Dermis microvascular lymphatic vessel endothelial cell (primary cell): ENCODE results near the gene SPRR2E. TPM values are rescaled to one million over a fixed set of nuclear protein-coding genes. Genes with fewer than 3 reads are reported as not detected.
"Not testable (repeated sequence)": the region's sequence is repeated elsewhere in the genome, so short reads cannot be mapped to it uniquely, and the experiment has no call there.

Source experiments
- DNase-seq, 2 donors: peaks; one replicate each; pipeline versions ENCODE4 v3.0.0 to v3.0.0-alpha.2; 2010; ENCODE audit warnings: low read depth in 2 of 2
- total RNA-seq: library from RNA; depleted of rRNA; stranded (reverse); fragments of >200 nt; gene quantifications from 2 replicates; pipeline ENCODE4 v1.2.1, GENCODE V29; 2014

SPRR2E gene
- total RNA-seq = not detected in 2 replicates

DNA sequence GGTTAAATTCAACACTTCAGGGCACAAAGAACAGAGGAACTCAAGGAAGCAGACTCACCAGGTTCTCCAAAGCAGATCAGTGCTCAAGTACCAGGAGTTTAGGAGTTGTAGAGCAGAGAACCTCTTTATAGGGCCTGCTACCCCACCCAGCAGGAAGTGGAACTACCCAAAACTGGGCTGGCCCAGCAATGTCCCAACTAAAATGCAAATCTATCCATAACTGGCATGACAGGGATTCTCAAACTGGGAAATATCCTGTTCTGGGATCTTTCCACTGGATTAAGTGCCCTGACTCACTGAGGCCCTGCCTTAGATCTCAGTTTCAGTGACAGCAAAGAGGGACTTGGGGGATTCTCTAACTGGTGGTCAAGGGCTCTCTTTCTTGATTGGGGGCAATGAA lies at the start of gene SPRR2E:
SPRR2E (minus strand) TSS at position 101 of the 400 bp plus-strand sequence. CDS start 775 bp downstream, outside the sequence.
- no peak for DNase-seq

DNA sequence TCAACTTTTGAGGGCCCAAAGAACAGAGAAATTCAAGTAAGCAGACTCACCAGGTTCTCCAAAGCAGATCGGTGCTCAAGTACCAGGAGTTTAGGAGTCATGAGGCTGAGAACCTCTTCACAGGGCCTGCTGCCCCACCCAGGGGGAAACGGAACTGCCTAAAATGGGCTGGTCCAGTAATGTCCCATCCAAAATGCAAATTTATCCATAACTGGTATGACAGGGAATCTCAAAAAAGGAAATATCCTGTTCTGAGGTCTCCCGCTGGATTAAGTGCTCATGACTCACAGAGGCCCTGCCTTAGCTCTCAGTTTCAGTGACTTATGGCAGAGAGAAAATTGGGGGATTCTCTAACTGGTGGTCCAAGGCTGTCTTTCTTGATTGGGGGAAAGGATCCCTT lies 47.1 kb upstream of the SPRR2E start:
- no peak for DNase-seq

DNA sequence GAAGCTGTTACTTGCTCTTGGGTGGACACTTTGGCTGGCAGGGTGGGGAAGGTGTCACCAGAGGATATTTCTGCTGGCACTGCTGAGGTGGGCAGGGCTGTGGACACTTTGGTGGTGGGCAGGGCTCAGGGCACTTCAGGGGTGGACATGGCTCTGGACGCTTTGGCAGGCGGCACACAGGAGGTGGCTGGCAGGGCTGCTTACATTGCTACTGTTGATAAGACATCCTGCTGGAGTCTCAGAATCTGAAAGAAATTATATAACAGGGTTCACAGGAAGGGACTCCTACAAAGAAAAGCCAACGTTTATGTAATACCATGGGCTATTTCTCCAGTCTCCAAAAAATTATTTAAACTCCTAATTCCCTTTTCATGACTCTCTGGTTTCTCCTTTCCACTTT lies 46.2 kb upstream of the SPRR2E start:
- DNase-seq = no peak

DNA sequence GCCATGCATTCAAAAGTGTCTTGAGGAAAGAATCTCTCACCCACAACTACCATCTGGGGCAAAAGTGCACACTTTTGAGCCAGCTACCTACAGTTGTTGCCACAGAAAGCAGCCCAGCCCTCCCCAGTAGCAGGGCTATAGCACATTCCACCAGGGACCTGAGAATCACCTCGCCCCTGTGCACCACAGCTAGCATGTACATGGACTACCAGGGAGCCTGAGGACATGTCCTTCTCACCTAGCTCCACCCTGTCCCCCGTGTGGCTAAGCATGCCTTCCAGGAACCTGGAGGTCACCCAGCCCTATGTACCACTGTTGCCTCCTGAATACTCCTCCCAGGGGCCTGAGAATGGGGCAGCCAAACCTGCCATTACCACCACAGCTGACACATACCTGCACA lies 39.4 kb upstream of the SPRR2E start:
- no peak for DNase-seq

DNA sequence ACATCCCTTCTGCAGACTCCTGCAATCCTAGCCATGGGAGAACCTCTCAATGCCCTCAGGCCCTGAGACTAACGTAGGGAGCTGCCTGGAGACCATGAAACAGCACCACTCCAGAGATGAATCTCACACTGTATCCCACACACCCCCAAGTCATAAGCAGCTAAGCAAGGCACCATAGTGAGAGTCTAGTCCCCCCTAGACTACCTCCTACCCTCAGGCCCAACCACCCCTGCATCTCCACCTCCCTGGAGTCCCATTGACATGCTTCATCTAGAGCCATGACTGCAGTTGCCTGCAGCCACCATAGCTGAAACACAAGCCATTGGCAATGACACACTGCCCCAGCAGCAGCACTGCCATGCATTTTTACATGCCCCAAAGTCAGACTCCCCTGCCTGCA lies 38.9 kb upstream of the SPRR2E start:
- no peak for DNase-seq

DNA sequence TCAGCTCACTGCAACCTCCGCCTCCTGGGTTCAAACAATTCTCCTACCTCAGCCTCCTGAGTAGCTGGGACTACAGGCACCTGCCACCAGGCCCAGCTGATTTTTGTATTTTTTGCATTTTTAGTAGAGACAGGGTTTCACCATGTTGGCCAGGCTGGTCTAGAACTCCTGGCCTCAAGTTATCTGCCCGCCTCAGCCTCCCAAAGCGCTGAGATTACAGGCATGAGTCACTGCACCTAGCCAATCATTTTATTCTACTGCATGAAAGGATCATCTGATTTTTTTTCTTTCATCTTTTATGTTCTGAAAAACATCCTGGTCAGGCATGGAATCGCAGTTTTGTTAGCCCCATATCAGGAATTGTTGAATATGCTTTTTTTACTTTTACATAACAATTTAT lies 34.4 kb upstream of the SPRR2E start:
- DNase-seq = not testable (repeated sequence)

DNA sequence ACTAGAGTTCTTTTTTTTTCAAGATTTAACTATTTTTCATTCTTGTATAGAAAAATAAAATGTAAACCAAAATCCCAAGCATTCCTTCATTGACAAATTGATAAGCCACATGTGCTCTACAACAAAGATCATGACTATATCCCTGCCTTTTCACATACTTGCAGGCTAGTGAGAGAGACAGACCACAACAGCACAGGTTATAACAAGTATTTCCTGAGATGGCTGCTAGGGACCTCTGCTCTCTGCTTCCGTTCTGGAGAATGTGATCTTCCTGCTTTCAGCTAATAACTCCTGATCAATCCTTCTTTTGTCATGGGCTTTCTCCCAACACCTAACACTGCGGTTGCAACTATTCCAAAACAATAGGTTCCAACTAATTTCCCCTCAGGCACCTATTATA lies 33.0 kb upstream of the SPRR2E start:
- DNase-seq = no peak

DNA sequence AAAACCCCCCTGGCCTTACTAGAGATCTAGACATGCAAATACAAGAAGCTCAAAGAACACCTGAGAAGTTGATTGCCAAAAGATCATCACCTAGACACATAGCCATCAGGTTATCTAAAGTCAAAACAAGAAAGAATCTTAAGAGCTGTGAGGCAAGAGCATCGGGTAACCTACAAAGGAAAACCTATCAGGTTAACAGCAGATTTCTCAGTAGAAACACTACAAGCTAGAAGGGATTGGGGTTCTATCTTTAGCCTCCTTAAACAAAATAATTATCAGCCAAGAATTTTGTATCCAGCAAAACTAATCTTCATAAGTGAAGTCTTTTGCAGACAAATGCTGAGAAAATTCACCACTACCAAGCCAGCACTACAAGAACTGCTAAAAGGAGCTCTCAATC lies 31.2 kb upstream of the SPRR2E start:
- no peak for DNase-seq

DNA sequence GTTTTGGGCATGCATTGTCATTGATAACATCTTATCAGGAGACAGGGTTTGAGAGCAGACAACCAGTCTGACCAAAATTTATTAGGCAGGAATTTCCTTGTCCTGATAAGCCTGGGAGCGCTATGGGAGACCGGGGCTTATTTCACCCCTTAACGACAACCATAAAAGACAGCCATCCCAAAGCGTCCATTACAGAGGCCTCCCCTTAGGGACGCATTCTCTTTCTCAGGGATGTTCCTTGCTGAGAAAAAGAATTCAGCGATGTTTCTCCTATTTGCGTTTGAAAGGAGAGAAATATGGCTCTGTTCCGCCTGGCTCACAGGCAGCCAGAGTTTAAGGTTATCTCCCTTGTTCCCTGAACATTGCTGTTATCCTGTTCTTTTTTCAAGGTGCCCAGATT lies 29.5 kb upstream of the SPRR2E start:
- not testable (repeated sequence) for DNase-seq

DNA sequence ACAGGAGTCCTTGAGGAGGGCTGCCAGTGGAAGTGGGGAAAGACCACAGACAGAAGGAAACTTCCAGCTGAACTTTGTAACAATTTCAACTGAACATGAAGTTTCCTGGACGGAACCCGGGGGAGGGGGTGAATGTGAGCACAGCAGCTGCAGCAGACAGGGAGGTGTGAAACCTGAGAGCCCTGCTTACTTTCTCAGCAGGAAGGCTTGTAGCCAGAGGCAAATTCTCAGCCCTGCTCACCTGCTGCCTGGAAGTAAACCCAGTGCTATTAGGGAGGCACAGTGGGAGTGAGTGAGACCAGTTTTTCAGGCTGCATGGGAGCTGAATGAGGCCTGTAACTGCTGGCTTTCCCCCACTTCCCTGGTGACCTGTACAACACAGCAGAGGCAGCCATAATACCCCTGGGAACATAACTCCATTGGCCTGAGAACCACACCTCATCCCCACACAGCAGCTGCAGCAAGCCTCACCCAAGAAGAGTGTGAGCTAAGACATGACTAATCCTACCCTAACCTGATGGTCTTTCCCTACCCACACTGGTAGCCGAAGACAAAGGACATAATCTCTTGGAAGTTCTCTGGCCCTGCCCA lies 28.6 kb upstream of the SPRR2E start:
- DNase-seq = no peak

DNA sequence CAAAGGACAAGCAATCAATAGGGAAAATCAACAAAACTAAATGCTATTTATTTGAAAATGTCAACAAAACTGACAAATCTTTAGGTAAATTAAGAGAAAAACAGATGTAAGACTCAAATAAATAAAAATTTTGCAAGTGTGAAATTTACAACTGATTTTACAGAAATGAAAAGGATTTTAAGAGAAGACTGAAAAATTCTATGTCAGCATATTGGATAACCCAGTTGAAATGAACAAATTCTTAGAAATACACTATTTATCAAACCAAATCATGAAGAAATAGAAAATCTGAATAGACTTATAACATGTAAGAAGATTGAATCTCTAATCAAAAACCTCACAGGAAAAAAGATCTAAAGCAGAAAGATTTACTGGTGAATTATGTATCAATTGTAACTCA lies 26.6 kb upstream of the SPRR2E start:
- DNase-seq = no peak

DNA sequence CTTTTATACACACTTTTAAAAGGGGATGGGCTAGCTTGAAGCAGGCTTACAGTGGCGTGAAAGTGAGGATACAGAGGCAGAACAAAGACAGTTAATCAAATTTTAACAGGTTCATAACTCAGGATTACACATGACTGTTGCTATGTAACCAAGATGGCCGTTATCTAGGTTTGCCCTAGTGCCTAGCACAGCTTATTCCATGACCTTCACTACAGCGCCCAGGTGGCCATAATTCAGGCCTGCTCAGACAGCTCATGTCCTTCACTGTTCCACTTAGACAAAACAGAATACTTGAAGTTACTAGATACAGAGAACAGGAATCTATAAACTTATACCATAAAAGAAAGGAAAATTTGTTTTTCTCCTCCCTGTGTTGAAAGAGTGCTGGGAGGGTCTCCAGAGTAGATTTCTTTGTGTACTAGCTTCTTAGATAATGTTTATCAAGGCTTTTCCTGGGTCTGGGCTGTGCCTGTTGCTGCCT lies 25.2 kb upstream of the SPRR2E start:
- DNase-seq = no peak

DNA sequence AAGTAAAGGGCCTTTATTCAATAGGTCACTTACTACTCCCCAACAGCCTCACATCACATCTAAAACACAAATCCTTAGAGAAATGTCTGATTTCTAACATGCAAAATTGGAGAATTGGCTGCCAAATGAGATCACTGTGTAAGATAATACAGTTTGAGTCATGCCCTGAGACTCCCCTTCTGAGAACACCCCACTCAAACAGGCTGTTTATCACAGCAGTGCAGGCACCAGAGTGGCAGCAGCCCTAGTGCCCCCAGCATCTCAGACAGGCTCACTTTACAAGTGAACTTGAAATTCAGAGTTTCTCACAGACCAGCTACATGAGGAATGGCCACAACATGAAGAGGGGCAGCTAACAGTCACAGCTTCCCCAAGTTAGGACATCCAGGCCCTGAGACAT lies 20.9 kb upstream of the SPRR2E start:
- not testable (repeated sequence) for DNase-seq

DNA sequence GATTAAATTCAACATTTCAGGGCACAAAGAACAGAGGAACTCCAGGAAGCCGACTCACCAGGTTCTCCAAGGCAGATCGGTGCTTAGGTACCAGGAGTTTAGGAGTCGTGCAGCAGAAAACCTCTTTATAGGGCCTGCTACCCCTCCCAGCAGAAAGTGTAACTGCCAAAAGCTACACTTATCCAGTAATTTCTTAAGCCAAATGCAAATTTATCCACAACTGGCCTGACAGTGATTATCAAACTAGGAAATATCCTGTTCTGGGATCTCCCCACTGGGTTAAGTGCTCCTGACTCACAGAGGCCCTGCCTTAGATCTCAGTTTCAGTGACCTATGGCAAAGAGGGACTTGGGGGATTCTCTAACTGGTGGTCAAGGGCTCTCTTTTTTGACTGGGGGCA lies 19.1 kb upstream of the SPRR2E start, which contains the start of gene SPRR2F:
SPRR2F (minus strand) TSS at position 101 of the 400 bp plus-strand sequence. CDS start 783 bp downstream, outside the sequence.
- no peak for DNase-seq

DNA sequence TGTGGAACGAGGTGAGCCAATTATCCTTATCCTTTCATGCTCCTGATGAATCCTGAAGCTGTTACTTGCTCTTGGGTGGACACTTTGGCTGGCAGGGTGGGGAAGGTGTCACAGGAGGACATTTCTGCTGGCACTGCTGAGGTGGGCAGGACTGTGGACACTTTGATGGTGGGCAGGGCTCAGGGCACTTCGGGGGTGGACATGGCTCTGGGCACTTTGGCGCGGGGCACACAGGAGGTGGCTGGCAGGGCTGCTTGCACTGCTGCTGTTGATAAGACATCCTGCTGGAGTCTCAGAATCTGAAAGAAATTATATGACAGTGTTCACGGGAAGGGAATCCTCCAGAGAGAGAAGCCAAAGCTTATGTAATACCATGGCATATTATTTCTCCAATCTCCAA lies 18.1 kb upstream of the SPRR2E start:
- DNase-seq = not testable (repeated sequence)

DNA sequence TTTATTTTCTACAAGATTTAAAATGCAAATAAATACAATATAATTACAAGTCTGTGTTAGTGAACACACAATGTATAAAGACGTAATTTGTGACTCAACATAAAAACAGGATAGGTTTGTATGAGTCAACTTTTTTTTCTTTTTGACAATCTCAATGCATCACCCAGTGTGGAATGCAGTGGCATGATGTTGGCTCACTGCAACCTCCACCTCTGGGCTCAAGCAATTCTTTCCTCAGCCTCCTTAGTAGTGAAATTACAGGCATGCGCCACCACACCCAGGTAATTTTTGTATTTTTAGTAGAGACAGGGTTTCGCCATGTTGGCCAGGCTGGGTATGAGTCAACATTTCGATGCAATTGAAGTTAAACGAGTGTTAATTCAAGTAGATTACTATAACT lies 5.9 kb upstream of the SPRR2E start:
- no peak for DNase-seq

DNA sequence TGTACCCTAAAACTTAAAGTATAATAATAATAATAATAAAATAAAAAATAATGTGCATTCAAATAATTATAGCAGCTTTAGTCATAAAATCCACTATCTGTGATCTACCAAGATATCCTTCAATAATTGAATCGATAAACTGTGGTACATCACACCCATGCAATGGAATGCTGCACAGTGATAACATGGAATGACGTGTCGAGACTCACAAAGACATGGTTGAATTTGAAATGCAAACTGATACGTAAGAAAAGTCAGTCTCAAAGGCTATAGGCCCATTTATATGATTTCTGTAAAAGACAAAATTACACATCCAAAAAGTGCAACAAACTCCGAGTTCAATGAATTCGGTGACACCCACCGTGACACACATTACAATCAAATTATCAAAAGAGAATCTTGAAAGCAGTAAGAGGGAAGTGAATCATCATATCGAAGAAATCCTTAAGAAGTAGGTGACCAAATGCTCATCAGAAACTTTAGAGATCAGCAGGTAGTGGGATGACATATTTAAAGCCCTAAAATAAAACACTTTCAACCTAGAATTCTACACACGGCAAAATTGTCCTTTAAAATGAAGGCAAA lies 5.2 kb upstream of the SPRR2E start:
- DNase-seq = no peak

DNA sequence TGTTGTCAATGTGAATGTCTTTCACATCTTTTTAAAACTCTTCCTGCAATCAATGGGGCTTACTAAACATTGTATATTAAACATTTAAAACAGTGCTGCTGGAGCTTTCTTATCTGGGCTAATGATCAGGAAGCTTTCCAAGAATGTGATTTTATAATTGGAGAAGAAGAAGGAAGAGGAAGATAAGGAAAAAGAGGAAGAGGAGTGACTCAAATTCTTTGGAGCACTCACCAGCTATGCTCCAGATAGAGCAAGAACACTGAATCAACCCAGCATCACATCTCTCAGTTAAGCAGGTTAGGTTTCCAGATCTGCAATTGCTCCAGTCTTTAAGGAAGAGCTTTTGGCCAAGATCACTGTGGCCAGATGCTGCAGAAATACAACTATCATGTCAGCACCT lies 1.4 kb upstream of the SPRR2E start:
- no peak for DNase-seq

DNA sequence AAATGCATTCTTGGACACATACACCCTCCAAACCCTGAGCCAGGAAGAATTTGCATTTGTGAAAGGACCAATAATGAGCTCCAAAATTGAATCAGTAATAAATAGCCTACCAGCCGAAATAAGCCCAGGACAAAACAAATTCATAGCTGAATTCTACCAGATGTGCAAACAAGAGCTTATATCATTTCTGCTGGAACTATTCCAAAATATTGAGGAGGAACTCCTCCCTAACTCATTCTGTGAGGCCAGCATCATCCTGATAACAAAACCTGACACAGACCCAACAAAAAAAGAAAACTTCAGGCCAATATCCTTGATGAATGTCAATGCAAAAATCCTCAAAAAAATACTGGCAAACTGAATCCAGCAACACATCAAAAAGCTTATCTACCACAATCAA lies 6.7 kb downstream of the SPRR2E start:
- no peak for DNase-seq

DNA sequence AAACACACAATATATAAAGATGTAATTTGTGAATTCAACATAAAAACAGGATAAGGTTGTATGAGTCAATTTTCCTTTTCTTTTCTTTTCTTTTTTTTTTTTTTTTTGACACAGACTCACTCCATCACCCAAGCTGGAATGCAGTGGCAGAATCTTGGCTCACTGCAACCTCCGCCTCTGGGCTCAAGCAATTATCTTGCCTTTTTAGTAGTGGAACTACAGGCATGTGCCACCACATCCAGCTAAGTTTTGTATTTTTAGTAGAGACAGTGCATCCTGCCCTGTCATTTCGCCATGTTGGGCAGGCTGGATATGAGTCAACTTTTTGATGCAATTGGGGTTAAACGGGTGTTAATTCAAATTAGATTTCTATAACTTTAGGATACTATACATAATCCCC lies 12.6 kb downstream of the SPRR2E start:
- no peak for DNase-seq

DNA sequence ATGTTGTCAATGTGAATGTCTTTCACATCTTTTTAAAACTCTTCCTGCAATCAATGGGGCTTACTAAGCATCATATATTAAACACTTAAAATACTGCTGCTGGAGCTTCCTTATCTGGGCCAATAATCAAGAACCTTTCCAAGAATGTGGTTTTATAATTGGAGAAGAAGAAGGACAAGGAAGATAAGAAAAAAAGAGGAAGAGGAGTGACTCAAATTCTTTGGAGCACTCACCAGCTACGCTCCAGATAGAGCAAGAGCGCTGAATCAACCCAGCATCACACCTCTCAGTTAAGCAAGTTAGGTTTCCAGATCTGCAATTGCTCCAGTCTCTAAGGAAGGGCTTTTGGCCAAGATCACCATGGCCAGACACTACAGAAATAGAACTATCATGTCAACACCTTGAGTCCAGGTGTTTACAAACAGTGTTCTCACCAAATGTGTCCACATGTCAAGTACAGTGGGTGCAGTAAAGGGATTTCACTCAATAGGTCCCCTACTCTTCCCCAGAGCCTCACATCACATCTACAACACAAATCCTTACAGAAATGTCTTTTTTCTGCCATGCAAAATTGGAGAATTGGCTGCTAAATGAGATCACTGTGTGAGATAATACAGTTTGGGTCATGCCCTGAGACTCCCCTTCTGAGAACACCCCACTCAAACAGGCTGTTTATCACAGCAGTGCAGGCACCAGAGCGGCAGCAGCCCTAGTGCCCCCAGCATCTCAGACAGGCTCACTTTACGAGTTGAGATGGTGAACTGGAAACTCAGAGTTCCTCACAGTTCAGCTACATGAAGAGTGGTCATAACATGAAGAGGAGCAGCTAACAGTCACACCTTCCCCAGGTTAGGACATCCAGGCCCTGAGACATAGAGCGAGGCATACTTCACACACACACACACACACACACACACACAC lies 21.3 kb downstream of the SPRR2E start:
- no peak for DNase-seq

DNA sequence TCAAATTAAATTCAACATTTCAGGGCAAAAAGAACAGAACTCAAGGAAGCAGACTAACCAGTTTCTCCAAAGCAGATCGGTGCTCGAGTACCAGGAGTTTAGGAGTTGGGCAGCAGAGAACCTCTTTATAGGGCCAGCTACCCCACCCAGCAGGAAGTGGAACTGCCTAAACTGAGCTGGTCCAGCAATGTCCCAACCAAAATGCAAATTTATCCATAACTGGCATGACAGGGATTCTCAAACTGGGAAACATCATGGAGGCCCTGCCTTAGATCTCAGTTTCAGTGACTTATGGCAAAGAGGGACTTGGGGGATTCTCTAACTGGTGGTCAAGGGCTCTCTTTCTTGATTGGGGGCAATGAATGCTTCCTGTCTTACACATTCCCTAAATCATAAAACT lies 22.8 kb downstream of the SPRR2E start, which contains the start of gene SPRR2B:
SPRR2B (minus strand) TSS at position 101 of the 400 bp plus-strand sequence. CDS start 772 bp downstream, outside the sequence.
- no peak for DNase-seq
